GM21529 (cell line): ENCODE results near the gene DSCAM.

Experiments
- ATAC-seq: cut with Tn5 transposase; IDR thresholded peaks from one replicate; pipeline ENCODE4 v1.9.1; 2021; ENCODE audit not compliant: unreplicated experiment

Gene DSCAM

GRCh38 chr21:40021558-40022351 is 825.2 kb downstream of the DSCAM start:
- no peak for ATAC-seq

GRCh38 chr21:40020651-40021050 is 826.3 kb downstream of the DSCAM start:
- ATAC-seq, result no peak

- ATAC-seq, result no peak
Observed at GRCh38 chr21:40018871-40019475, 828.0 kb downstream of the DSCAM start.

- no peak for ATAC-seq
Observed at GRCh38 chr21:40016667-40017066, 830.3 kb downstream of the DSCAM start.

- no peak for ATAC-seq
Observed at GRCh38 chr21:40016234-40016633, 830.7 kb downstream of the DSCAM start.

- ATAC-seq, result no peak
Observed at GRCh38 chr21:40015818-40016217, 831.1 kb downstream of the DSCAM start.

- ATAC-seq, result no peak
Observed at GRCh38 chr21:40014394-40014793, 832.6 kb downstream of the DSCAM start.

- no peak for ATAC-seq
Observed at GRCh38 chr21:40013001-40013735, 833.8 kb downstream of the DSCAM start.

- ATAC-seq, result no peak
Observed at GRCh38 chr21:40011371-40011770, 835.6 kb downstream of the DSCAM start.

- no peak for ATAC-seq
Observed at GRCh38 chr21:40002978-40003377, 844.0 kb downstream of the DSCAM start.

GRCh38 chr21:39984286-39984991 is 862.5 kb downstream of the DSCAM start:
- no peak for ATAC-seq

GRCh38 chr21:39980241-39980820 is 866.6 kb downstream of the DSCAM start:
- no peak for ATAC-seq

GRCh38 chr21:39979321-39979720 is 867.6 kb downstream of the DSCAM start:
- no peak for ATAC-seq

- no peak for ATAC-seq
Observed at GRCh38 chr21:39976800-39977199, 870.2 kb downstream of the DSCAM start.

- ATAC-seq, result no peak
Observed at GRCh38 chr21:39972976-39973770, 873.8 kb downstream of the DSCAM start.

- no peak for ATAC-seq
Observed at GRCh38 chr21:39972471-39972870, 874.5 kb downstream of the DSCAM start.

GRCh38 chr21:39971956-39972355 is 875.0 kb downstream of the DSCAM start:
- no peak for ATAC-seq

- ATAC-seq, result no peak
Observed at GRCh38 chr21:39969691-39970364, 877.1 kb downstream of the DSCAM start.

GRCh38 chr21:39968010-39968409 is 878.9 kb downstream of the DSCAM start:
- no peak for ATAC-seq

GRCh38 chr21:39966786-39967185 is 880.2 kb downstream of the DSCAM start:
- no peak for ATAC-seq
